HG03565 (cell line): ENCODE results near the gene FYB2.

Source experiments
- ATAC-seq: cut with Tn5 transposase; IDR thresholded peaks from one replicate; pipeline ENCODE4 v1.9.1; 2021; ENCODE audit warnings: mild to moderate bottlenecking, moderate library complexity; ENCODE audit not compliant: unreplicated experiment

The FYB2 gene

GRCh38 chr1:56819387-56819899 is at the start of gene FYB2:
TSS of gene FYB2 (minus strand) at chr1:56819404. CDS start at chr1:56819290, 114 bp downstream.
- ATAC-seq: no peak

- ATAC-seq: no peak
Observed at GRCh38 chr1:56868761-56869160, 49.6 kb upstream of the FYB2 start.

- no peak for ATAC-seq
Observed at GRCh38 chr1:56867491-56867890, 48.3 kb upstream of the FYB2 start.

- no peak for ATAC-seq
Observed at GRCh38 chr1:56866656-56867055, 47.5 kb upstream of the FYB2 start.

- ATAC-seq: no peak
Observed at GRCh38 chr1:56864430-56864829, 45.2 kb upstream of the FYB2 start.

- ATAC-seq: no peak
Observed at GRCh38 chr1:56863265-56863992, 44.2 kb upstream of the FYB2 start.

GRCh38 chr1:56859287-56859686 is 40.1 kb upstream of the FYB2 start:
- no peak for ATAC-seq

- ATAC-seq: no peak
Observed at GRCh38 chr1:56856186-56856585, 37.0 kb upstream of the FYB2 start.

- ATAC-seq: no peak
Observed at GRCh38 chr1:56855190-56855589, 36.0 kb upstream of the FYB2 start.

GRCh38 chr1:56854521-56855099 is 35.4 kb upstream of the FYB2 start, which contains the start of gene C8A:
TSS of gene C8A (plus strand) at chr1:56854797. CDS start at chr1:56854902, 105 bp downstream.
- no peak for ATAC-seq

GRCh38 chr1:56852476-56852875 is 33.3 kb upstream of the FYB2 start:
- ATAC-seq: no peak

GRCh38 chr1:56850922-56851321 is 31.7 kb upstream of the FYB2 start:
- no peak for ATAC-seq

GRCh38 chr1:56850411-56850810 is 31.2 kb upstream of the FYB2 start:
- ATAC-seq: no peak

- no peak for ATAC-seq
Observed at GRCh38 chr1:56849750-56850149, 30.5 kb upstream of the FYB2 start.

- ATAC-seq: no peak
Observed at GRCh38 chr1:56845343-56845742, 26.1 kb upstream of the FYB2 start.

- no peak for ATAC-seq
Observed at GRCh38 chr1:56844545-56845136, 25.4 kb upstream of the FYB2 start.

- no peak for ATAC-seq
Observed at GRCh38 chr1:56843544-56843943, 24.3 kb upstream of the FYB2 start.

GRCh38 chr1:56838759-56839158 is 19.6 kb upstream of the FYB2 start:
- no peak for ATAC-seq

- ATAC-seq: no peak
Observed at GRCh38 chr1:56837244-56837939, 18.2 kb upstream of the FYB2 start.

GRCh38 chr1:56836359-56836758 is 17.2 kb upstream of the FYB2 start:
- ATAC-seq: no peak

- ATAC-seq: no peak
Observed at GRCh38 chr1:56835657-56836056, 16.5 kb upstream of the FYB2 start.
